ENCODE results near the gene ETV3.
A peak's percentile ranks its signal among the peaks of the same experiment; 100 is the strongest.

ETV3 gene

GRCh38 chr1:157137408-157138219 is 581 bp downstream of the ETV3 start:
- DNase-seq: peak; percentile 33

- no peak for DNase-seq
These were observed 1.2 kb downstream of the ETV3 start for GRCh38 chr1:157137046-157137407.

GRCh38 chr1:157136133-157136532 is 2.1 kb downstream of the ETV3 start:
- DNase-seq: peak; percentile 18

- no peak for DNase-seq
These were observed 2.5 kb downstream of the ETV3 start for GRCh38 chr1:157135646-157136045.

- DNase-seq: no peak
These were observed 3.1 kb downstream of the ETV3 start for GRCh38 chr1:157135070-157135469.

- DNase-seq: no peak
These were observed 3.8 kb downstream of the ETV3 start for GRCh38 chr1:157134442-157134841.

- peak; percentile 73 for DNase-seq
These were observed 4.8 kb downstream of the ETV3 start for GRCh38 chr1:157133426-157133825.

- DNase-seq: no peak
These were observed 5.5 kb downstream of the ETV3 start for GRCh38 chr1:157132616-157133167.

- DNase-seq: no peak
These were observed 6.1 kb downstream of the ETV3 start for GRCh38 chr1:157132111-157132510.

GRCh38 chr1:157131281-157131680 is 6.9 kb downstream of the ETV3 start:
- DNase-seq: no peak

GRCh38 chr1:157124855-157125254 is 13.3 kb downstream of the ETV3 start:
- no peak for DNase-seq

- no peak for DNase-seq
These were observed 18.7 kb downstream of the ETV3 start for GRCh38 chr1:157119448-157119847.

GRCh38 chr1:157119008-157119407 is 19.2 kb downstream of the ETV3 start:
- no peak for DNase-seq

GRCh38 chr1:157117527-157118057 is 20.6 kb downstream of the ETV3 start:
- DNase-seq: no peak

GRCh38 chr1:157116737-157117103 is 21.5 kb downstream of the ETV3 start:
- DNase-seq: no peak

- DNase-seq: no peak
These were observed 22.1 kb downstream of the ETV3 start for GRCh38 chr1:157115851-157116736.

- DNase-seq: no peak
These were observed 22.8 kb downstream of the ETV3 start for GRCh38 chr1:157115429-157115838.

GRCh38 chr1:157114183-157115121 is 23.7 kb downstream of the ETV3 start:
- no peak for DNase-seq

- DNase-seq: no peak
These were observed 24.6 kb downstream of the ETV3 start for GRCh38 chr1:157113631-157114030.

- DNase-seq: no peak
These were observed 25.1 kb downstream of the ETV3 start for GRCh38 chr1:157113106-157113505.

- no peak for DNase-seq
These were observed 25.9 kb downstream of the ETV3 start for GRCh38 chr1:157112186-157112867.

Data from CD4-positive, alpha-beta T cell treated with Interleukin-12 subunit alpha and Interleukin-12 subunit beta, for 1 hour (primary cell).